NCI-H82 treated with DMSO at 0.1 percent for 48 hours (cell line): ENCODE results near the gene ATRNL1.
"Not testable (repeated sequence)": the region's sequence is repeated elsewhere in the genome, so short reads cannot be mapped to it uniquely, and the experiment has no call there.

Experiments
- DNase-seq: peaks from one replicate; lab custom pipeline; 2025; ENCODE audit not compliant: unreplicated experiment; lab: John Stamatoyannopoulos, UW

The ATRNL1 gene

DNA sequence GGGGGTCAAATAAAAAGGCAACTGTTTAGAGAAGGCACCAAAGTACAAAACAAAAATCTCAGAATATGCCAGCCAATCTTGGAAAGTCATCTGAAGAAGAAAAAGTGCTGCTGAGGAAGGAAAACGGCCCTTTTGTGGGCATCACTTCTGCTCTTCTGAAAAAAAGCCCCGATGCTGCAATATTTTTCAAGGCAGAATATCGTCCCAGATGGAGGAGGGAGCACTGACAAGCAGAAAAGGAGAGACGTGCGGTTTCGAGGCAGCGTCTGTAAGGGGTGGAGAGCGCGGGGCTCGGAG is 959 bp upstream of the ATRNL1 start:
- no peak for DNase-seq

DNA sequence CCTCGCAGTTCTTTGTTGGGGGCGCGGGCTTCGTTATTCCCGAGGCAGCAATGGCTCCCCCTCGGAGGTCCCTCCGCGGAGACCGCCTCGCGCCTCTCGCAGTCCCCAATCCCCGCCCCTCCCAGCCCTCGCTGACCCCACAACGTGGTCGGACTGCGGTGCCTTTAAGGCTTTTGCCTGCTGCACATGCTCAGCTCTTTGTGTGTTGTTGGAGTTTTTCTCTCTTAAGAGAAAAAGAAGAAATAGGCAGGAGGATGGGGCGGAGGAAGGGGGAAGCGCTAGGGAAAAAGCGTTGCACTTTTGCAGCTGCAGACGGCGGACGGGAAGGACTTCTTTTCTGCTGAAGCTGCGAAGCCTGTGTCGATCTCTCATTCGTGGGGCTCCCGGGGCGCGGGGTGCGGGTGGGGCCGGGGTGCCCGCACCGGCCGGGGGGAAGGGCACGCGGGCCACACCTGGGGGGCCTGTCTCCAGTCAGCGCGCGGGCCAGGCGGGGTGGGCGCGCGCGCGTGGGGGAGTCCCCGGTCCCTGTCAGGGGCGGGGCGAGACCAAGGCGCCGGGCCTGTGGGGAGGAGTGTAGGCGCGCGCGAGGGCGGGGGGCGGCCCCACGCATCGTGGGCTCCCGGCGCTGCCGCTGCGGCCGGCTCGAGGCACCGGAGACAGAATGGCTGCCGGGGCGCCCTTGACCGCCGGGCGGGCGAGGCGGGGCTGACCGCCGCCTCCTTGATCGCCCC is 445 bp upstream of the ATRNL1 start:
- peak; percentile 1 for DNase-seq

DNA sequence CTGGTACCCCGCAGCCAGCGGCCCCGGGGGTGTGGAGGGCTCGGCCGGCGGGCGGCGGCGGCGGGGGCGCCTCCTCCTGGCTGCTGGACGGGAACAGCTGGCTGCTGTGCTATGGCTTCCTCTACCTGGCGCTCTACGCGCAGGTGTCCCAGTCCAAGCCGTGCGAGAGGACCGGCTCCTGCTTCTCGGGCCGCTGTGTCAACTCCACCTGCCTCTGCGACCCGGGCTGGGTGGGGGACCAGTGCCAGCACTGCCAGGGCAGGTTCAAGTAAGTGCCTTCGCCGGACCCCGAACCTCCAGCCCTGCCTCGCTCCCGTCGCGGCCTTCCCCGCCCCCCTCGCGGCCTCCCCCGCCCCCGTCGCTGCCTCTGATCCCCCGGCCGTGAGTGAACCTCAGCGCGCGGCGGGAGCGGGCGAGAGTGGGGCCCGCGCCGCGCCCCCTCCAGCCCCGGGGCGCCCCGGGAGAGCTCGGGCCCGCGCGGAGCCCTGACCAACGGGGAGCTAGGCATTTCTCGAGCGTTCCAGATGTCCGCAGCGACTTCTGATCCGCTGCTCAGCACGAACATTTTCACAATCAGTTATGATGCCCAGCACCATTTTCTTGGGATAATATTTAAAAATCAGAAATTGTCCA is 727 bp downstream of the ATRNL1 start:
- no peak for DNase-seq

DNA sequence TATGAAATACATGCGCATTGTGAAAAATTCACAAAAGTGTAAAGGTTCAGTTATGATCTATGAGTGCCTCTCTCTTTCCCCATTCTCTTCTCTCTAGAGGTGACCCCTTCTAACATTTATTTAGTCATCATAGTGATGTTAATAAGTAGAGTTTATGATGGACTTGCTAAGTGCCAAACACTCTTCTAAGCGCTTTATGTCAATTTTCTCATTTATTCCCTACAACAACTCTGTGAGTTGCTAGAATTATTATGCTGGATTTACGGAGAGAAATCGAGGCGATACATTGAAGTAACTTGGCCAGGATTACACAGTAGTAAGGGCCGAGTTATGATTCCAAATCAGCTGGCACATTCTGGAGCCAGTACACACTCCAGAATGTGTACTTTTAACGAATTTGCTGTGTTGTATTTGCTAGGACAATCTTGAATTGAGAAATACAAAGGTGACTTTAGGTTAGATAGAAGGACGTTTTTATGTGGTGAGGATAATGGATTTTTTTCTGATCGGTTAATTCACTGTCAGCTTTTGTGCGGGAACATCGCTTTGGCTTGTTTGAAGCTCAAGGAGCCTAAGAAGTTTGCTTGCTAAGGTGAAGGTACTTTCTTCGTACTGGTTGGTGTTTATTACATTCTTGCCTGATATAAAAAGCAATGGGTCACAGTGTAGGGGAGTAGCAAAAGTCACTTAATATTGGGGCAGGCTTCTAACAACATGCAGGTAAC is 1.4 kb downstream of the ATRNL1 start:
- DNase-seq = no peak

DNA sequence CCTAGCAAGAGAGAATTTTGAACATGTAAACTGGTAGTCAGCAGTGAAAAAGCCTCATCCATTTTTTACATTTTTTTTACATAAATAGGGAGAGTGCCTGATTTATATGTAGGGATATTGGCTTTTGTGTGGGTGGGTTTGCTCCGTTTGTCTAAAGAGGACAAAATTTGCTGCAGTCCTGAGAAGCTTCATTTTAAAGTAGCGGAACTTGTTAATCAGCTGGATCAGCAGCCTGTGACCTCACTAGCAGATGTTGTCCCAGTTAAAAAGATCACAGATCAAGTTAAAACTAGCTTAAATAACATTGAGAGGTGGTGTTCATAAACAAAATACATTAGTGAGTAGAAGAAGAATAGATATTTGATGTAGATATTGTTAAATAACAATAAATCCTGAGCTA is 2.6 kb downstream of the ATRNL1 start:
- DNase-seq = no peak

DNA sequence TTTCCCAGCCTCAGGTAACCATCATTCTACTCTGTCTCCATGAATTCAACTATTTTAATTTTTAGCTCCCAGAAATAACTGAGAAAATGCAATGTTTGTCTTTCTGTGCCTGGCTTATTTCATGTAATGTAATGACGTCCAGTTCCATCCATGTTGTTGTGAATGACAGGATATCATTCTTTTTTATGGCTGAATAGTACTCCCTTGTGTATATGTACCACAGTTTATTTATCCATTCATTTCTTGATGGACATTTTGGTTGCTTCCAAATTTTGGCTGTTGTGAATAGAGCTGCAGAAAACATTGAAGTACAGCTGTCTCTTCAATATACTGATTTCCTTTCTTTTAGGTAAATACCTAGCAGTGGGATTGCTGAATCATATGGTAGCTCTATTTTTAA is 10.5 kb downstream of the ATRNL1 start:
- no peak for DNase-seq

DNA sequence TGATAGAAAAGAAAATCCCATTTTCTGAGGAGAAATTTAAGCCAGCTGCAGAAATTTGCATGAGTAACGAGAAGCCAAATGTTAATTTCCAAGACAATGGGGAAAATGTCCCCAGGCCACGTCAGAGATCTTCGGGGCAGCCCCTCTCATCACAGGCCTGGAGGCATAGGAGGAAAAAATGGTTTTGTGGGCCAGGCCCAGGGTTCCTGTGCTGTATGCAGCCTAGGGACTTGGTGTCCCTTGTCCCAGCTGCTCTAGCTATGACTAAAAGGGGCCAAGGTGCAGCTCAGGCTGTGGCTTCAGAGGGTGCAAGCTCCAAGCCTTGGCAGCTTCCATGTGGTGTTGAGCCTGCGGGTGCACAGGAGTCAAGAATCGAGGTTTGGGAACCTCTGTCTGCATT is 12.2 kb downstream of the ATRNL1 start:
- not testable (repeated sequence) for DNase-seq

DNA sequence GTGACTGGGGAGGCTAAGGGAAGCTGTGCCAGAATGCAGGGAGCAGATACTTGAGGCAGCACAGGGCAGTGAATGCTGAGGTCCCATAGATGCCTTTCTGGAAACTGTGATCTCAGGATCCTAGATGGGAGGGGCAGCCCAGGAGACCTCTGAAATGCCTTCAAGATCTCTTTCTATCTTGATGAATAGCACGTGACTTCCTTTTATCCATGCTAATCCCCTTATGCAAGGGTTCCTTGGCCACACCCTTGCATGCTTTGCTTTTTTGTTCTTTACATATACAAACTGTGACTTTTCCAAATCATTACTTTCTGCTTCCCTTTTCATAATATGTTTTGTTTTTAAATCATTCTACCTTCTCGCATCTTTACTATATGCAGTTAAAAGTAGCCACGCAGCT is 14.7 kb downstream of the ATRNL1 start:
- no peak for DNase-seq

DNA sequence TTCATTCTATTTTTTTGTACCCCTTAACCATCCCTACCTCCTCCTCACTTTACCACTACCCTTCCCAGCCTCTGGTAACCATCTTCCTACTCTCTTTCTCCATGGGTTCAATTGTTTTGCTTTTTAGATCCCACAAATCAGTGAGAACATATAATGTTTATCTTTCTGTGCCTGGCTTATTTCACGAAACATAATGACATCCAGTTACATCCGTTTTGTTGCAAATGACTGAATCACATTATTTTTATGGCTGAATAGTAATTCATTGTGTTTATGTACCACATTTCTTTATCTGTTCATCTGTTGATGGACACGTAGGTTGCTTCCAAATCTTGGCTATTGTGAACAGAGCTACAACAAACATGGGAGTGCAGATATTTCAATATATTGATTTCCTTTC is 24.1 kb downstream of the ATRNL1 start:
- no peak for DNase-seq

DNA sequence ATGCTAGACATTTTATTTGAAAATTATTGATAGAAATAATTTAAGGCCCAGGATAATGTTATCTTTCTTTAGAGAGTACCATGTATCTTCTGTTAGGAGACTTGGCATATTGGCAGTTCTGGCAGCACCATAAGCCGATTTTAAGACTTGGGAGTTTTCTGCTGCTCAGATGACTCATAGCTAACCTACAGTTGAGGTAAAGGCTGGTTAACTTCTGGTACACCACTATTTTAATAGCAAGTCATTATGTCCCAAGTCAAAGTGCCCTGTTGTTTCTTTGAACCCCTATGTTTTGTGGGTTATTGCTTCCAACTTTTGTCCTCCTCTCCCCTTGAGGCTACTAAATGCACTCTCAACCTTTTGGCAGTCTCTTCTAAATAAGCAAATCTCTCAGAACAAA is 25.2 kb downstream of the ATRNL1 start:
- DNase-seq = no peak

DNA sequence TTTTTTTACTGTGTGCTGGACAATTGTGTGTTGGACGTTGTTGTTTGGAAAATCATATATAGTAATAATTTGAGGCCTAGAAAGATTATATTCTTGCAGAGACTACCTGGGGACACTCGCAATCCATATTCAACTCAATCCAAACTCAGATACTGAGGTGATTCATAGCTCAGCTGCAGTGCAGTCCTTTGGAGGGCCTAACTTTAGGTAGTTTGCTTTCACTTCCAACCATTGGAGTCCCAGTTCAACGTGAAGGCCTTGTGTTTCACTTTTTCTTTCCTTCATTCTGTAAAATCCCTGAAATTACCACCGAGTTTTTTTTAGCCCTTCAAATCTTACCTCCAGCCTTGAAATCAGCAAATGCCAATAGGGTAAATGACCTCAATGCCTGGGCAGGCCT is 32.3 kb downstream of the ATRNL1 start:
- no peak for DNase-seq

DNA sequence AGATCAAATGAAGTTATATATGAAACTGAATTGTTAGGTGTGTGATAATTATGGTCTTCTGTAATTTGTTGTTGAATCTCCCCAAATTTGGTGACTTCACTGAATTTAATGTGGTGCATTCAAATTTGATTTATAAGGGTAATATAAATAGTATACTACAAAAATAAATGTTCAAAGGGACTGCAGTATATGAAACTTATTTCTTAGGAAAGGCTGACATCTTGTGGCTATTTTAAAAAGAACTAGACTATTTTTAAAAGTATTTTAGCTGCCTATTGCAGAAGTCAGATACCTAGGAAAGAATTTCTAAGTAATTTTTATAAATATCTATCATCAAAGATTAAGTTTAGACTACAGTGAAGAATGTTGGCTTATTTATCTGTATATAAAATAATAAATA is 36.6 kb downstream of the ATRNL1 start:
- no peak for DNase-seq

DNA sequence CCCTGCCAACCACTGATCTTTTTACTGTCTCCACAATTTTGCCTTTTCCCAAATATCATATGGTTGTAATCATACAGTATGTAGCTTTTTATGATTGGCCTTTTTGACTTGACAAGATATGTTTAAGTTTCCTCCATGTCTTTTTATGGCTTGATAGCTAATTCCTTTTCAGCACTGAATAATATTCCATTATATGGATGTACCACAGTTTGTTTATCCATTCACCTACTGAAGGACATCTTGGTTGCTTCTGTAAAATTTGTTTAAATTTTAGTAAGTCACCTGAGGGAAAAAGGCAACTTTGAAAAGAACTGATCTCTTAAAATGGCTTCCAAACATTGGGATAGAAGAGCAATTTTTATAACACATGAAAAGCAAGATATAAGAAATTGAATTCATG is 43.5 kb downstream of the ATRNL1 start:
- DNase-seq = no peak

DNA sequence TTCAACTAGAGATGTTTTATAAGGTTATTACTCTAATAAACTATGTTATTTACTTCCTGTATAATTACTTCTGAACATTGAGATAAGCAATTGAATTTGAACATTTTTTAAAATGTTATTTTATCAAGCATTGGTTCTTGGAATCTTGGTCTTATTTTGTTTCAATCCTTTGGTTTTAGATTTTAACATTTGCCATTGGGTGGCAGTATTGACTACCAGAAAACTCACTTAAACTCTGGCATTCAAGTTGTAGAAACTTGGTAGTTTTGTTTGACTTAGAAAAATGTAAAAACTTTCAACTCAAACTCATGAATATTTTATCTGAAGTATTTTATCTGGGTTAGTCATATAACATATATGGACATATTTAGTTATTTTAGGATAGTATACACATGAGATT is 48.1 kb downstream of the ATRNL1 start:
- DNase-seq = no peak

DNA sequence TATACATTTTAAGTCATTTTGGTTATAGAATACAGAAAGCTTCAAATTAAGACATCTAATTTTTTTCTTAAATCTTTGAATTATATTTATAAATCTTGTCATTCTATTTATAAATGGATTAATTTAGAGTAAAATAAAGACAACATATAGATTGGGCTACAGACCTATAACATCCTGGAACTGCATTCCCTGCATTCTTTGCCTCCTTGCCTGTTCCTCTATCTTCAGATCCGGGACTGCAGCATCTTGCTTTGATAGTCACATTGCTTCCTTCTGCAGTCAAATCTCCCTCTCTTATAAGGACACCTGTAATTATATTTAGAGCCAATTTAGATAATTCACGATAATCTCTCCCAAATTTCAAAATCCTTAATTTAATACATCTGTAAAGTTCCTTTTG is 64.2 kb downstream of the ATRNL1 start:
- DNase-seq = no peak

DNA sequence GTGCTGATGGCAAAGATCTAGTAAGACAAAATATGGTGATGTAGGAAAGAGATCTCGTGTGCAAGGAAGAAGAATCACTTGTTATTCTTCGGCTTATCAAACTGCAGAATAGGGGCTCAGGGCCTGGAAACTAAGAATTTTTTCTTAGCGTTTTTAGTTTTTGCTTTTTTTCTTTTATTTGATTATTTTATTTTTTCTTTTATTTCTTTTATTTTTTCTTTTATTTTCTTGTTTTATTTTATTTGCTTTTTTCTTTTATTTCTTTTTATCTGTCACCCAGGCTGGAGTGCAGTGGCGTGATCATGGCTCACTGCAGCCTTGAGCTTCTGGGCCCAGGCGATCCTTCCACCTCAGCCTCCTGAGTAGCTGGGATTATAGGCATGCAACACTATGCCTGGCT is 70.0 kb downstream of the ATRNL1 start:
- no peak for DNase-seq

DNA sequence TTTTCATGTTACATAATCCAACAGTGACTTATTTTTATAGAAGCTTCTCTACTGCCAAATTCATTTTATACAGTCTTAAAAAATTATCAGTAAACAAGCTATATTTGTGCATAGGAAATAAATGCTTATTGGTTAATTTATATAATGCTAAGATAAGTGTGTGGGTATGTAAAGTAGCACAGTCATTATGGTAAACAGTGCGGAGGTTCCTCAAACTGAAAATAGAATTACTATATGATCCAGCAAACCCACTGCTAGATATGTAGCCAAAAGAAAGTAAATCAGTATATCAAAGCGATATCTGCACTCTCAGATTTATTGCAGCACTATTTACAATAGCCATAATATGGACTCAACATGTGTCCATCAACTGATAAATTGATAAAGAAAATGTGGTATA is 71.1 kb downstream of the ATRNL1 start:
- DNase-seq = no peak

DNA sequence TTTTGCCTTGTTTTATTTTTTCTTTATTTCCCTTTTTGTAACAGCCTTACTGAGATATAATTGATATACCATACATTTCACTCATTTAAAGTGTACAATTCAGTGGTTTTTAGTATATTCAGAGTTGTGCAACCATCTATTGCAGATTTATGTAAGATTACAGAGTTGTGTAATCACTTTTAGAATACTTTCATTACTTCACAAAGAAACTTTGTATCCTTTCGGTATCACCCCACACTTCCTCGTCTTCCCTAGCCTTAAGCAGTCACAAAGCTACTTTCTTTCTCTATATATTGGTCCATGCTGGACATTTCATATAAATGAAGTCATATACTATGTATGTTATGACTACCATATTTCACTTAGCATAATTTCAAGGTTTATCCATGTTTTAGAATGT is 74.6 kb downstream of the ATRNL1 start:
- DNase-seq = no peak

DNA sequence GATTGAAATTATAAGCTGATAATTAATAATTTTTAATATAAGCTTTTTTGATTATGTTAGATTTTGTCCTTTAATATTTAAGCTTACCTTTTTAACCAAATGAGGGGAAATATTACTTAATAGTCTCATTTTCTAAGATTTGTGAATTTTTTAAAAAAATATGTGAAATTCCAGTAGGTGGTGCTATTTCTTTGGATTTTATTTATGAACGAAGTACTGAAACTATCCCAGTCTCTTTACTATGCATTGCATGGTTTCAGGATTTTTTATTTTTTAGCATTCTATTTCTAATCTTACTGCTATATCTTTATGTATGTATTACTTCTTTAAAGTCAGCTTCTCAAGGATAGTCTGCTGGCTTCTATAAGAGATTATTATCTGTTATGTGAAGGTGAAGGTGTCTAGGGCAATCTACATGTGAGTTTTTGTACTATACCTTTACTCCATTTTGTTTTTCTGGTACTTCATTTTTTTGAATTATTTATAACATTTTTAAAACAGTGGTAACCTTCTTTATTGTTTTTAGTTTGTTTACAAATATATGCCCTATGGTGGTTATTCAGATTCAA is 78.3 kb downstream of the ATRNL1 start:
- no peak for DNase-seq

DNA sequence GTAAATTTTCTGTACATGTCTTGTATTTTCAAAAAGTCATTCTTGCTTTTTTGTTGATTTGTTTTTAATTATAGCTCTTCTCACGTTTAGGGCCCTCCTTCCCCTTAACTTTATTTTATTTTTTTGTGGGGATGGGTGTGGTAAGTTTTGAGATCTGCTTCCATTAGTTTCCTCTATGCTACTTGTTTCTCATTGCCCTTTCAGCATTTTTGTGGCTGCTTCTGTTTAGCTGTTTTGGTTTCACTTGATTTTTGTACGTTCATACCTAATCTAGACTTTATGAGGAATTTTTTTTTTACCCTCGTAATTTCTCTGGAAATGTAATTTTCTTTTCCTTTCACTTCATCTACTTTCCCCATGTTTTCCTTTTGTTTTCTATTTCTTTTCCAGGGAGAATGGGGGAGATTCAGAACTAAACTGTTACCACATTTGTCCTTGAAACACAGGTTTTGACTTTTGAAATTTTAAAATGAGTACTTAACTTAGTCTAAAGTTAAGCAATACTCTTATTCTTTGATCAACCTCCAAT is 80.8 kb downstream of the ATRNL1 start:
- no peak for DNase-seq

DNA sequence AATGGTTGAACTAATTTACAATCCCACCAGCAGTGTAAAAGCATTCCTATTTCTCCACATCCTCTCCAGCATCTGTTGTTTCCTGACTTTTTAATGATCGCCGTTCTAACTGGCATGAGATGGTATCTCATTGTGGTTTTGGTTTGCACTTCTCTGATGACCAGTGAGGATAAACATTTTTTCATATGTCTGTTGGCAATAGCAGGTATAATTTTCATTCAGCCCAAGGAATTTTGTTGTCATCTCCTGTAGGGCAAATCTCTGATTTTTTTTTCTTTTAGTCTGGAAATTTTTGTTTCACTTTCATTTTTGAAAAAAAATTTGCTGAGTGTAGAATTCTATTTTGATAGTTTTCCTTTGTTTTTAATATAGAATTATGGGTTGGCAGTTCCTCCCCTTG is 114.1 kb downstream of the ATRNL1 start:
- DNase-seq = not testable (repeated sequence)

DNA sequence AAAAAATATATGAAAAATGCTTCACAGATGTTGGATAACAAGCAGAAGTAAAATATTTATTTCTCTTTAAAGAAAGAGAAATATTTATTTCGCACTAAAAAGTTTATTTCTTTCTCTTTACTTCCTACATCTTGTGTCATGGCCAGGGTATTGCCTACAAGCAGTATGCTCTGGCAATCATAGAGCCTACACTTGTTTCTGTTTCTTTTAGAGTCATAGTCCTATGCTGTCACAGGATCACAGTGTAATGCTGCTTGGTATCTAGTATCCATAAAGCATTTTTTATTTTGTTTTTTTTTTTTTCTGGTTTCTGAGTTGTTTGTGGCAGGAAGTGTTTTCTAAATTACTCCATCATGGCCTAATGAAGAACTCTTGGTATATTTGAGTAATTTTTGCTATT is 116.0 kb downstream of the ATRNL1 start:
- no peak for DNase-seq
